Measurements from ENCODE around the gene NELFE.
"Not testable (repeated sequence)": the region's sequence is repeated elsewhere in the genome, so short reads cannot be mapped to it uniquely, and the experiment has no call there.

Gene NELFE

GRCh38 chr6:31948306-31948705 lies 10.5 kb downstream of the NELFE start:
- no peak for DNase-seq

GRCh38 chr6:31947864-31948263 lies 10.9 kb downstream of the NELFE start:
- DNase-seq: no peak

- no peak for DNase-seq
Measured at GRCh38 chr6:31947070-31947675, 11.6 kb downstream of the NELFE start.

GRCh38 chr6:31946370-31946885 lies 12.3 kb downstream of the NELFE start:
- no peak for DNase-seq

- no peak for DNase-seq
Measured at GRCh38 chr6:31945507-31946369, 13.0 kb downstream of the NELFE start, which contains the start of gene CFB. Gene CFB (plus strand): TSS chr6:31946095. CDS start chr6:31946222, 127 bp downstream.

- DNase-seq: no peak
Measured at GRCh38 chr6:31945154-31945506, 13.6 kb downstream of the NELFE start.

GRCh38 chr6:31943742-31944141 lies 15.0 kb downstream of the NELFE start:
- no peak for DNase-seq

- DNase-seq: no peak
Measured at GRCh38 chr6:31940256-31940664, 18.5 kb downstream of the NELFE start.

- DNase-seq: no peak
Measured at GRCh38 chr6:31935823-31936222, 22.9 kb downstream of the NELFE start.

GRCh38 chr6:31935021-31935420 lies 23.8 kb downstream of the NELFE start:
- no peak for DNase-seq

- DNase-seq: no peak
Measured at GRCh38 chr6:31933537-31933936, 25.2 kb downstream of the NELFE start.

- not testable (repeated sequence) for DNase-seq
Measured at GRCh38 chr6:31932137-31932536, 26.6 kb downstream of the NELFE start.

- DNase-seq: no peak
Measured at GRCh38 chr6:31930962-31931361, 27.8 kb downstream of the NELFE start.

- DNase-seq: no peak
Measured at GRCh38 chr6:31928672-31928939, 30.2 kb downstream of the NELFE start.

GRCh38 chr6:31927863-31928671 lies 30.7 kb downstream of the NELFE start:
- DNase-seq: no peak

- no peak for DNase-seq
Measured at GRCh38 chr6:31927242-31927862, 31.4 kb downstream of the NELFE start, which contains the start of gene C2. Gene C2 (plus strand): TSS chr6:31927717. CDS start chr6:31927753, 36 bp downstream.

GRCh38 chr6:31922942-31923341 lies 35.8 kb downstream of the NELFE start:
- DNase-seq: peak; percentile 17

- DNase-seq: no peak
Measured at GRCh38 chr6:31920811-31921210, 38.0 kb downstream of the NELFE start.

GRCh38 chr6:31919624-31920303 lies 39.0 kb downstream of the NELFE start:
- DNase-seq: no peak

GRCh38 chr6:31918069-31918720 lies 40.6 kb downstream of the NELFE start:
- DNase-seq: no peak

GRCh38 chr6:31915756-31916155 lies 43.0 kb downstream of the NELFE start:
- DNase-seq: no peak

- DNase-seq: no peak
Measured at GRCh38 chr6:31915351-31915750, 43.4 kb downstream of the NELFE start.

Measured in activated CD4-positive, alpha-beta T cell treated with anti-CD3 and anti-CD28 coated beads, Interleukin-2, amount 50 U/mL, for 1 hour (primary cell).